GM23338 (cell line): ENCODE measurements around the gene KLHL33. TPM values are rescaled to one million over a fixed set of nuclear protein-coding genes. Genes with fewer than 3 reads are reported as not detected.

Experiments used
- ATAC-seq: fragments of 200-7000 bp; cut with Tn5 transposase; 3 replicates; pipeline ENCODE4 v1.9.1; 2020
- DNase-seq: peaks from one replicate; pipeline ENCODE4 v3.0.0-alpha.2; 2015; ENCODE audit warnings: low spot score
- H2AFZ ChIP-seq: fragments of 200-600 bp; sonication (generic); 2 replicates; pipeline ENCODE4 v1.8.0; 2016; ENCODE audit warnings: antibody characterized with exemption, mild to moderate bottlenecking, moderate library complexity
- H3F3A ChIP-seq: fragments of 200-600 bp; sonication (generic); replicated peaks from 2 replicates; pipeline ENCODE4 v1.8.0; 2017; ENCODE audit warnings: antibody characterized with exemption, mixed run types, low read depth
- H3K27ac ChIP-seq: fragments of 200-600 bp; sonication (generic); 2 replicates; pipeline ENCODE4 v1.6.1; 2016; ENCODE audit warnings: low read depth
- H3K27me3 ChIP-seq: fragments of 200-600 bp; sonication (generic); 2 replicates; pipeline ENCODE4 v1.8.0; 2016; ENCODE audit warnings: mild to moderate bottlenecking, mixed run types, moderate library complexity; ENCODE audit not compliant: insufficient read depth
- H3K36me3 ChIP-seq: fragments of 200-600 bp; sonication (generic); 2 replicates; pipeline ENCODE4 v1.8.0; 2016; ENCODE audit warnings: mild to moderate bottlenecking; ENCODE audit not compliant: insufficient read depth
- H3K4me1 ChIP-seq: fragments of 200-600 bp; sonication (generic); 2 replicates; pipeline ENCODE4 v1.8.0; 2016; ENCODE audit warnings: mild to moderate bottlenecking, moderate library complexity; ENCODE audit not compliant: insufficient read depth
- H3K4me2 ChIP-seq: fragments of 200-600 bp; sonication (generic); 2 replicates; pipeline ENCODE4 v1.7.1; 2017; ENCODE audit warnings: mixed run types
- H3K4me3 ChIP-seq: fragments of 200-600 bp; sonication (generic); 2 replicates; pipeline ENCODE4 v1.6.1; 2016; ENCODE audit warnings: mixed run types
- H3K79me2 ChIP-seq: fragments of 200-600 bp; sonication (generic); replicated peaks from 2 replicates; pipeline ENCODE4 v1.8.0; 2017; ENCODE audit warnings: mild to moderate bottlenecking; ENCODE audit not compliant: insufficient read depth
- H3K9me2 ChIP-seq: fragments of 200-600 bp; sonication (generic); 2 replicates; pipeline ENCODE4 v1.8.0; 2017; ENCODE audit not compliant: insufficient read depth
- H4K20me1 ChIP-seq: fragments of 200-600 bp; sonication (generic); replicated peaks from 2 replicates; pipeline ENCODE4 v1.8.0; 2017; ENCODE audit warnings: mild to moderate bottlenecking; ENCODE audit not compliant: insufficient read depth
- H3K27ac Mint-ChIP-seq: 2 replicates; pipeline ENCODE4 v1.8.0; 2020; ENCODE audit warnings: inconsistent platforms, mild to moderate bottlenecking, moderate library complexity, mixed read lengths
- H3K27me3 Mint-ChIP-seq: 3 replicates; pipeline ENCODE4 v1.8.0; 2022; ENCODE audit warnings: low read depth, mild to moderate bottlenecking, moderate library complexity, mixed read lengths, inconsistent platforms; ENCODE audit not compliant: insufficient read depth, poor library complexity
- H3K36me3 Mint-ChIP-seq: 3 replicates; pipeline ENCODE4 v1.8.0; 2021; ENCODE audit warnings: low read depth, mild to moderate bottlenecking, inconsistent platforms, moderate library complexity, mixed read lengths
- H3K4me1 Mint-ChIP-seq: 3 replicates; pipeline ENCODE4 v1.8.0; 2020; ENCODE audit warnings: mild to moderate bottlenecking, inconsistent platforms, mixed read lengths
- H3K4me3 Mint-ChIP-seq: 3 replicates; pipeline ENCODE4 v1.8.0; 2021; ENCODE audit warnings: moderate library complexity, mild to moderate bottlenecking, inconsistent platforms, mixed read lengths
- H3K9me3 Mint-ChIP-seq: 3 replicates; pipeline ENCODE4 v1.8.0; 2020; ENCODE audit warnings: moderate library complexity, mild to moderate bottlenecking, inconsistent platforms, mixed read lengths
- CREB1 ChIP-seq: fragments of 250-450 bp; sonication (Bioruptor Pico); IDR thresholded peaks from 2 replicates; pipeline ENCODE4 v1.5.0; 2020; ENCODE audit warnings: low read depth, mild to moderate bottlenecking, moderate library complexity
- CTCF ChIP-seq, 2 experiments: fragments of 200-600 bp in 1 of 2; sonication (generic) in 1 of 2; conservative IDR thresholded peaks; 2 replicates each; pipeline versions ENCODE4 v1.5.1 to v1.6.1; 2016 to 2017; ENCODE audit warnings: antibody characterized with exemption in 2 of 2, low read depth in 2 of 2, mild to moderate bottlenecking in 2 of 2, moderate library complexity in 1 of 2
- ETS1 ChIP-seq: IDR thresholded peaks from 2 replicates; pipeline ENCODE4 v1.6.1; 2016; ENCODE audit warnings: antibody characterized with exemption
- EZH2 ChIP-seq: fragments of 200-600 bp; sonication (generic); IDR thresholded peaks from one replicate; pipeline ENCODE4 v1.8.0; 2017; ENCODE audit warnings: antibody characterized with exemption, mild to moderate bottlenecking, low read depth; ENCODE audit not compliant: unreplicated experiment
- EZH2phosphoT487 ChIP-seq: fragments of 200-600 bp; sonication (generic); IDR thresholded peaks from one replicate; pipeline ENCODE4 v1.8.1; 2018; ENCODE audit warnings: antibody characterized with exemption; ENCODE audit not compliant: unreplicated experiment
- JUNB ChIP-seq: IDR thresholded peaks from one replicate; pipeline ENCODE4 v1.6.1; 2016; ENCODE audit warnings: antibody characterized with exemption; ENCODE audit not compliant: unreplicated experiment
- NANOG ChIP-seq: IDR thresholded peaks from 2 replicates; pipeline ENCODE4 v1.6.1; 2016; ENCODE audit warnings: antibody characterized with exemption, borderline replicate concordance
- POLR2AphosphoS5 ChIP-seq: IDR thresholded peaks from 2 replicates; pipeline ENCODE4 v1.6.1; 2016; ENCODE audit warnings: antibody characterized with exemption, low read depth
- REST ChIP-seq: IDR thresholded peaks from one replicate; pipeline ENCODE4 v1.6.1; 2018; ENCODE audit warnings: antibody characterized with exemption; ENCODE audit not compliant: unreplicated experiment
- STAT1 ChIP-seq: IDR thresholded peaks from one replicate; pipeline ENCODE4 v1.6.1; 2016; ENCODE audit warnings: antibody characterized with exemption; ENCODE audit not compliant: unreplicated experiment
- ZNF114 ChIP-seq: fragments of 250-450 bp; sonication (Bioruptor Pico); IDR thresholded peaks from 2 replicates; pipeline ENCODE4 v1.5.0; 2020; ENCODE audit warnings: mild to moderate bottlenecking, moderate library complexity
- polyA plus RNA-seq: library from polyadenylated mRNA; unstranded; fragments of >200 nt; fragmentation: Nextera tagmentation; extraction: Ambion mirVana; gene quantifications from 2 replicates; pipeline ENCODE4 v1.2.1, GENCODE V29; 2016
- total RNA-seq: library from RNA; depleted of rRNA; stranded (reverse); fragments of >200 nt; shearing (Covaris generic); gene quantifications from 2 replicates; pipeline ENCODE4 v1.2.3, GENCODE V29; 2014

The KLHL33 gene
- total and polyA plus RNA-seq, 2 experiments from 2014 or later = 0.15 to 0.35 TPM

GRCh38 chr14:20427231-20428009 lies 8.5 kb downstream of the KLHL33 start:
- H3K4me1 Mint-ChIP-seq = peaks cover 14% of the 10 kb centered on the region; the same call in 2 of the 3 replicates
- no peaks in the 10 kb centered on the region for H3K9me3 Mint-ChIP-seq
- H3K36me3 ChIP-seq = no peaks in the 10 kb centered on the region
- no peak for DNase-seq
- H3K4me2 ChIP-seq = 0 out of 2 replicates have a peak overlapping the region, but pooled peaks have one; percentile 51
- no peak overlapping the region for H3K27ac Mint-ChIP-seq
- no peaks in the 10 kb centered on the region for H3F3A ChIP-seq
- no peaks in the 10 kb centered on the region for H3K27me3 ChIP-seq
- no peaks in the 10 kb centered on the region for H3K36me3 Mint-ChIP-seq
- TF ChIP-seq POLR2AphosphoS5 (no peak), REST (no peak), ZNF114 (CRISPR knock-in tag) (no peak), STAT1 (no peak), NANOG (no peak), ETS1 (no peak), CTCF (conservative IDR thresholded peaks at IDR 0.05; ENCODE audit: low read depth in 2 of 2) (no peak), EZH2 (no peak), EZH2phosphoT487 (no peak), CREB1 (CRISPR knock-in tag) (no peak), JUNB (no peak)
- no peak overlapping the region for H3K27ac ChIP-seq
- no peaks in the 10 kb centered on the region for H3K79me2 ChIP-seq
- no peak overlapping the region for H3K4me3 Mint-ChIP-seq
- peaks cover 11% of the 10 kb centered on the region for H3K27me3 Mint-ChIP-seq
- no peak overlapping the region for H3K4me3 ChIP-seq
- no peak for ATAC-seq
- peaks cover 14% of the 10 kb centered on the region for H3K4me1 ChIP-seq
- H2AFZ ChIP-seq = peak overlapping the region; percentile 95
- H4K20me1 ChIP-seq = no peaks in the 10 kb centered on the region
- H3K9me2 ChIP-seq = peaks cover 6% of the 10 kb centered on the region; the same call in 1 of the 2 replicates
